DMS79 (cell line): ENCODE results near the gene CASK.
"Not testable (repeated sequence)": the region's sequence is repeated elsewhere in the genome, so short reads cannot be mapped to it uniquely, and the experiment has no call there.

Source experiments
- DNase-seq: peaks from one replicate; lab custom pipeline; 2025; lab: John Stamatoyannopoulos, UW

Gene CASK

GRCh38 chrX:41734530-41734929, 188.8 kb downstream of the CASK start:
- no peak for DNase-seq

GRCh38 chrX:41733939-41734338, 189.4 kb downstream of the CASK start:
- no peak for DNase-seq

GRCh38 chrX:41732260-41732659, 191.1 kb downstream of the CASK start:
- DNase-seq, result no peak

- DNase-seq, result no peak
Measured at GRCh38 chrX:41730081-41730480, 193.3 kb downstream of the CASK start.

GRCh38 chrX:41728125-41728524, 195.2 kb downstream of the CASK start:
- DNase-seq, result no peak

GRCh38 chrX:41723826-41724225, 199.5 kb downstream of the CASK start, which contains the start of gene GPR82:
Gene GPR82 (plus strand): TSS chrX:41724181. CDS start chrX:41727027, 2,846 bp downstream.
- DNase-seq, result no peak

- DNase-seq, result no peak
Measured at GRCh38 chrX:41722816-41723618, 200.3 kb downstream of the CASK start.

- DNase-seq, result no peak
Measured at GRCh38 chrX:41722214-41722613, 201.1 kb downstream of the CASK start.

- DNase-seq, result no peak
Measured at GRCh38 chrX:41721590-41721989, 201.8 kb downstream of the CASK start.

GRCh38 chrX:41720125-41720779, 203.1 kb downstream of the CASK start:
- DNase-seq, result no peak

- DNase-seq, result not testable (repeated sequence)
Measured at GRCh38 chrX:41719610-41720009, 203.7 kb downstream of the CASK start.

- no peak for DNase-seq
Measured at GRCh38 chrX:41718481-41719235, 204.7 kb downstream of the CASK start.

- no peak for DNase-seq
Measured at GRCh38 chrX:41716767-41717473, 206.4 kb downstream of the CASK start.

- DNase-seq, result no peak
Measured at GRCh38 chrX:41716222-41716621, 207.1 kb downstream of the CASK start.

GRCh38 chrX:41711021-41711667, 212.2 kb downstream of the CASK start:
- DNase-seq, result no peak

GRCh38 chrX:41708486-41708885, 214.9 kb downstream of the CASK start:
- DNase-seq, result no peak

GRCh38 chrX:41707218-41707617, 216.1 kb downstream of the CASK start:
- DNase-seq, result no peak

- no peak for DNase-seq
Measured at GRCh38 chrX:41705680-41706374, 217.5 kb downstream of the CASK start.

- DNase-seq, result no peak
Measured at GRCh38 chrX:41705042-41705441, 218.3 kb downstream of the CASK start.

- no peak for DNase-seq
Measured at GRCh38 chrX:41703574-41704029, 219.8 kb downstream of the CASK start.

GRCh38 chrX:41695426-41695825, 227.9 kb downstream of the CASK start:
- DNase-seq, result no peak
